ENCODE data around the gene AGO1.

Gene AGO1

DNA sequence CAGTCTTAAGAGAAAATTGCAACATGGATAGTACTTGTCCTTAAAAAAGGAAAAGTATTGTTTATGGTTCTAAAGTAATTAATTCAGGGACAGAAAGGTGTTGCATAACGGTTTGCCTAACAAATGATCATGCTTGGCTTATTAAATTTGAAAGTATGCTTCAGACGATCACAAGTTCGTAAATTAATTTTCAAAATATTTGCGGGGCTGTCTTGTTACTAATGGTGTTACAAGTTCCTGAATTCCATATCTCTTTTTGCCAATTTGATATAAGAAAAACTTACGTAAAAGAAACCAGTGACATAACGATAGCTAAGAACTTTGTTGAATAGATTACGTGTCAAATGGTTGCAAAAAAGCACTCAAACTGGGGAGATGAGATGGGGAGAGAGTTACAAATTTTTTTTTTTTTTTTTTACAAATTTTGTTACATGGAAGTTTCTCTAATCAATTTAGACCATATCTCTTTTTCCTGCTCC, 49.2 kb downstream of the AGO1 start:
- no peak for TF ChIP-seq CTCF (IDR thresholded peaks at IDR 0.05; ENCODE audit: extremely low read depth, missing control alignments)
- no peak for DNase-seq (ENCODE audit: low spot score)

GRCh38 chr1:35932941-35933340, 49.9 kb downstream of the AGO1 start:
- DNase-seq (ENCODE audit: low spot score), result no peak

DNA sequence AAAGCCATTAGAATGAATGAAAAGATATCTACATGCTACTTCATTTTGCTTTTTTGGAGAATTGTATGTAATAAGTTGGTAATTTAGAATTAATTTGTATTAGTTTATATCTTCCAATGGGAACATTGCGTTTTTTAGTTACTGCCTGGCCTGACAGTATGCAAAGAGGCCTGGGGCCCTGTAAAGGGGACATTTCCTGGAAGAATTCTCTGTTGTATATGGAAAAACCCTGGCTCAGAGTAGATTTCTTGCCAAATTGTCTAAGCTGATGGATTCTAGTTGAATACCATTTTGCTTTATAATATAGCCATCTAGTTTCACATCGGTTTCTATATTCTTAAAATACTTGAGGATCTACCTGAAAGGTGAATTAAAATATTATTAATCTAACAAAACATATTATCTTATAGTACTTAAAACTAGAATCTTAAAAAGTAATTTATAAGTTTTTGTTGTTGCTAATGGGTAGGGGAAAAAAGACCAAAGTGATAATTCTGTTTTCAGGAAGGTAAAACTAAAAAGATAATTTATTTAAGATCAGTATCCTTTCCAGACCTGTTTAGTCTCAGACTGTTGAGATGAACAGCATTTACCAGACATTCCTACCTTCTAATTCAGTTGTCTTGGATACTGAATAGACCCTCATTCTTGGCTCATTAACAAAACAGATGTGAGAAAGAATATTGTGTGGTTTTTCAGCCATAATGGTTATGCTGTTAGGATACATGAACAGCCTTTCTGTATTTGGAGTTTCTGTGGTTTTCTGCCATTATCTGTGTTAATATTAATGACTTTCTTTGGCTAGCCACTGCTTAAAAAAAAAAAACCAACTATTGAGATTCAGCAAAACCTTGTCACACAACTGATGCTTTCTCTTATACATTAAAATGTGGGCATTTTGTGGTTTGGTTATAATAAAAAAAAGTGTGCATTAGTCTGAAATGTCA, 52.7 kb downstream of the AGO1 start:
- DNase-seq (ENCODE audit: low spot score), result no peak
- TF ChIP-seq CTCF (IDR thresholded peaks at IDR 0.05; ENCODE audit: extremely low read depth, missing control alignments), result no peak

More at GRCh38 chr1:35932941-35933340, 49.9 kb downstream of the AGO1 start:
- TF ChIP-seq CTCF (IDR thresholded peaks at IDR 0.05; ENCODE audit: extremely low read depth, missing control alignments), result no peak

- TF ChIP-seq CTCF (IDR thresholded peaks at IDR 0.05; ENCODE audit: extremely low read depth, missing control alignments), result no peak
- DNase-seq (ENCODE audit: low spot score), result no peak
Observed at GRCh38 chr1:35936838-35937237, 53.8 kb downstream of the AGO1 start.

DNA sequence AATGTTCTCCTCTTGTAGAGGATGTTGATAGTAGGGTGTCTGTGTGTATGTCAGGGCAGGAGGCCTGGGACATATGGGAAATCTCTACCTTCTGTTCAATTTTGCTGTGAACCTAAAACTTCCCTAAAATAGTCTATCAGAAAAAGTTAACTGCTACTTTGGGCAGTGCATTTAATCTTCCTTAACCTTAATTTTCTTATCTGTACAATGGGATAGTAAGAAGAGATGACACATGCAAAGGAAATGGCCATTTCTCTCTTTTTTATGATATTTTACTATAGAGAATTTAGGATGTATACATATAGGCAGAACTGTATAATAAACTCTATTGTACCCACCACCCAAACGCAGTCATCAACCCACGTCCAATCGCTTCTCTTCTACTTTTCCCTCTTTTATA, 56.5 kb downstream of the AGO1 start:
- no peak for TF ChIP-seq CTCF (IDR thresholded peaks at IDR 0.05; ENCODE audit: extremely low read depth, missing control alignments)

GRCh38 chr1:35945327-35945726, 62.3 kb downstream of the AGO1 start:
- no peak for DNase-seq (ENCODE audit: low spot score)
- no peak for TF ChIP-seq CTCF (IDR thresholded peaks at IDR 0.05; ENCODE audit: extremely low read depth, missing control alignments)

More for the DNA sequence above, 56.5 kb downstream of the AGO1 start:
- DNase-seq (ENCODE audit: low spot score), result no peak

DNA sequence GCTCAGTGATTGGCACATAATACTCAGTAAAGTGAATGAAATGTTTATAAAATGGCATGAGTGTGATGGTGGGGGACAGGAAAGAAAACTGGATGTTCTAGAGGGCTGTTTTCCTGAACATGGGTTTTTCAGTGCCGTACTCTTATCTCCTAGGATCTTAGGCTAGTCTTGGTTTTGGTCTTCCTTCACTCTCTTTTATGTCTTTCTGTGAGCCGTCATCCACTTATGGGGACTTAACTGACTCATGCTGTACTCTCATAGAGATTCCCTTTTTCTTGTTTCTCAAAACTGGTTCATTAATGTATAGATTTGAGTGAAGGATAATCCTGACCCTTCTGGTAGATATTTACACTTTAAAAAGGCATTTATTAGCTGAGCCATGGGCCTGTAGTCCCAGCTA, 64.5 kb downstream of the AGO1 start:
- DNase-seq (ENCODE audit: low spot score), result no peak
- no peak for TF ChIP-seq CTCF (IDR thresholded peaks at IDR 0.05; ENCODE audit: extremely low read depth, missing control alignments)
